ENCODE data around the gene NOX3.

NOX3 gene

GRCh38 chr6:155406801-155407200 lies 48.8 kb downstream of the NOX3 start:
- DNase-seq, result no peak
- intact Hi-C loops (cut with DNase I), result no loop called here

DNA sequence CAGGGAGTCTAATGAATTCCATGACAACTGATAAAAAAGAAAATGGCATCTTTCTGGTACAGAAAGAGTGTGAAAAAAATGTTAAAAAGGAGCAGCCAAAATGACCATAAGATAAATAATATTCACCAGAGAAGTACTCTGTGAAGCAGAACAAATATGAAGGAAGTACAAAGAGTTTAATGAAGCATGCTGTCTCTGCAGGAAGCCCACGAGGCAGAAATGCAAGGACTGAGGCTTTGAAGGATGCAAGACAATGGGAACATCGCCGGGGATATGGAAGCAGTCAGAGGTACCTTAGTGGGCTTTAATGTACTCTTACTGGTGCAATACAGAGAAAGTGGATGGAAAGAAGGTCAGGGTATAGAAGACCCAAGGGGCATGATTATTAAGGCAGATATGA lies 50.7 kb downstream of the NOX3 start:
- intact Hi-C loops (cut with DNase I), result no loop called here

GRCh38 chr6:155402656-155403304 lies 52.9 kb downstream of the NOX3 start:
- no peak for DNase-seq
- intact Hi-C loops (cut with DNase I), result no loop called here

More for the DNA sequence above, 50.7 kb downstream of the NOX3 start:
- DNase-seq, result no peak

GRCh38 chr6:155400654-155400965 lies 55.0 kb downstream of the NOX3 start:
- DNase-seq, result peak in 8 of 10 donors; percentile 13 to 88 (median 52)
- intact Hi-C loops (cut with DNase I), result no loop called here

- DNase-seq, result no peak
- intact Hi-C loops (cut with DNase I), result no loop called here
Observed at GRCh38 chr6:155399745-155400653, 55.6 kb downstream of the NOX3 start.

DNA sequence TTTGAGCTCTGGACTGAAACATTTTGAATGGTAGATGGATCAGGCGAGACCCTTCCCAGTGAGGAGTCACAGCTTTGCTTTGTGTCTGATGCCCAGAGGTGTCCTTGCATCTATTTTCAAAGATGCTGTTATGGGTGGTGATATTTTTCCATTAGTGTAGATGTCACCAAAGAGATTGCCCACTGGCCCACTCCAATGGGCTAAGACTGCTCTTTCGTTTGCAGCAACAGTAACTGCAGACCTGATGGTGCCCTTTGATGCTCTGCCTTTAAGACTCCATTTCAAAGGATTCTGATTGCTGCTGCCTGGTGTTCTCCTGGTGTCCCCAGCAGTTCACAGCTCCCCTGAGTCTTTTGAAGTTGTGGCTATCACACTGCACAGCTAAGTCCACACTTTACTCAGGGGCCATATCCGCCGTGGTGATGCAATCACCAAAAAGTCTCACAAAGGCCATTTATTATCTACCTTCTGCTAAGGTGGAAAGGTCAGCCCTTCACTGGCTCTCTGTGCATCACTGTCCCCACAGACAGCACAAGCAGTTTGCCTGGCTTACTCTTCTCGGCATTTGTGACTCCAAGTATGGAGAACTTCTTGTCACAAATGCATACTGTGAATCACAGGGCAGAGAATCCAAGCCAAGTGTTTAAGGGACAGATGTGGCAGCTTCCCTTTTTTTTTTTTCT lies 56.4 kb downstream of the NOX3 start:
- DNase-seq, result no peak

GRCh38 chr6:155398701-155399061 lies 57.0 kb downstream of the NOX3 start:
- intact Hi-C loops (cut with DNase I), result no loop called here
- no peak for DNase-seq

More for the DNA sequence above, 56.4 kb downstream of the NOX3 start:
- intact Hi-C loops (cut with DNase I), result no loop called here

DNA sequence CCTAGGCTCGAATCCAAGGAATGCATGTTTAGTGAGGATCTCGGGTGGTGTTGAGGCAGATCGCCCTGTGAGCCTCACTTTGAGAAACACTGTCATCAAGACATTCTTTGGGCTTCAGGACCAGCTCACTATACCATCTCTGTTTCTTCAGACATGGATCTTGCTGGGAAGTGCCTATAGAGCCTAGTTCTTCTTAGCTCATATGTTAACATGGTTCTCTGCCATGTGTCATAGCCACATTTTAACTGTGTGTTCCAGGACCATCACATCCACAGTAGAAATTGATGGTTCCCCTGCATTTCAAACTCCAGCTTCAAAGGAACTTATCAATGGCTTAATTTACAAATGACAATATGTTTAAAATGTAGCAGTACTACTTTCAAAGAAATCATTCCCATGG lies 57.4 kb downstream of the NOX3 start:
- no peak for DNase-seq
- intact Hi-C loops (cut with DNase I), result no loop called here

DNA sequence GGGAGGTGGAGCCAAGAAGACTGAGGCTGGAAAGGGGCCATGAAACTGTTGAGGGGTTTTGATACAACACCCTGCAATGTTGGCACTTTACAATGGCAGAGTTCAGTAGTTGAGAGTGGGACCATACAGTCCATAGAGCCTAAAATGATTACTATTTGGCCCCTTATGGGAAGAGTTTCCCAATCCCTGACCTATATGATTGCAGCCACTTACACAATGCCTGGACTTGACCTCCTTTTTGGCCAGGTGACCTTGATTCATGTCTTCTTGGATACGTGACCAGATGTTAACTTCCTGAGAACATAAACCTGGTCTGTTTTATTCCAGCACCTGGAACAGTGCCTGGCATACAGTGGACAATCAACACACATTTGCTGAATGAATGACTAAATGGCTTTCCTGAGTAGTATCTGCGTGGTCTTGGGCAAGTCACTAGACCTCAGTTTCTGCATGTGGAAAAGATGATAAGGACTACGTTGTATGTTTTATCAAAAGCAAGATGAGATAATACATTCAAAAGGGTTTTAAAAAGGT lies 58.4 kb downstream of the NOX3 start:
- DNase-seq, result no peak
- intact Hi-C loops (cut with DNase I), result no loop called here

DNA sequence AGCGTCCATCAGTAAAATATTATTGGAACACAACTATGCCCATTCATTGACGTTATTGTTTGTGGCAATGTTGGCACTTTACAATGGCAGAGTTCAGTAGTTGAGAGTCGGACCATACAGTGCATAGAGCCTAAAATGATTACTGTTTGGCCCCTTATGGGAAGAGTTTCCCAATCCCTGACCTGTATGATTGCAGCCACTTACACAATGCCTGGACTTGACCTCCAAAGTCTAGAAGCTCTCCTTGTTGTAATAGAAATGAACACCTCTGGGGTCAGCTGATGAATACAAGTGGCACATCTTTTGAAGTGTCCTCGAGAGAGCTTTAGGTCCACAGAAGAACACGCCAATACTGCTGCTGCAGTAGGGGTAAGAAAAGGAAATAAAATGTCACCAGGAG lies 59.0 kb downstream of the NOX3 start:
- intact Hi-C loops (cut with DNase I), result no loop called here
- DNase-seq, result no peak

GRCh38 chr6:155395339-155395738 lies 60.3 kb downstream of the NOX3 start:
- intact Hi-C loops (cut with DNase I), result no loop called here
- DNase-seq, result no peak

GRCh38 chr6:155389130-155389529 lies 66.5 kb downstream of the NOX3 start:
- intact Hi-C loops (cut with DNase I), result loop anchor here (10.0 kb wide), 1 partner anchor 146 kb away; no protein-coding TSS in a partner anchor
- no peak for DNase-seq

GRCh38 chr6:155388591-155388990 lies 67.0 kb downstream of the NOX3 start:
- DNase-seq, result no peak
- intact Hi-C loops (cut with DNase I), result loop anchor here (10.0 kb wide), 1 partner anchor 146 kb away; no protein-coding TSS in a partner anchor

DNA sequence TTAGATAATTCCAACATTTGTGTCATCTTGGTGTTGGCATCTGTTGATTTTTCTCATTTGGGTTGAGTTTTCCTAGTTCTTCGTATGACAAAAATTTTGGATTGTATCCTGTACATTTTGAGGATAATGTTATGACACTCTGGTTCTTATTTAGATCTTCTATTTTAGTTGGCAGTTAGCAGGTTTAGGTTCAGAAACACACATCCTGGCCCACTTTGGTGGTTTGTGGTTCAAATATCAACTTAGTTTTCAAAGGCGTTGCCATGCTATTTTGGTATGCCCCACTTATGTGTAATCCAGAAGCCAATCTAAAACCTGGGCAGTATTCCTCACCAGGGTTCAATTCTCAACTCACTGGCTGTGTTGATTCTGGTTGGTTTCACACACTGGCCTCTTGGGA lies 68.2 kb downstream of the NOX3 start:
- intact Hi-C loops (cut with DNase I), result loop anchor here (10.0 kb wide), 1 partner anchor 147 kb away; no protein-coding TSS in a partner anchor
- DNase-seq, result no peak

DNA sequence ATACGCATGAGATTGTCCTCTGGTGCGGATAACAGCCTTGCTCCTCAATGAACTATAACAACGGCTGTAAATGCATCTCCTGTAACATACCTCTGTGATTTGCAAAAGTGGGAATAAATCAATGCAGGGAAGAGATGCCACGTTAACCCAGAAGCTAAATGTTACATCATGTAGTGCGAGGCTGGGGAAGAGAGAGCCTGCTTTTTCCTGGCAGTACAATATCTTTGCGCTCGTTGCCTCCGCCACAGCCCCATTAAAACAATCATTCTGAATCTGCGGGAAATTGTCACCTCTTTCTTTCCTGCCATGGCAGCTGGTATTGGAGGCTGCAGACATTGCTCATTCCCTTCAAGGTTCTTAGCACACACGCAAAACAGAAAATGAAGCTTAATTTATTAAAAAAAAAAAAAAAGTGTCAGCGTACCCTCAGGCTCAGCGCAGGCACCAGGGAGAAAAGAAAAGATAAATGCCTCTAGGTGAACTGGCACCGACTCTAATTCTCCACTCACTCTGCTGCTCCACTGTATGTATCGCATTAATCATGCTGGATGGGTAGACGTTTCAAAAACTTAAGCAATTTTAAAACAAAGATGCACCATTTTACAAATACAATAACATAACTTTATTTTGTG lies 71.2 kb downstream of the NOX3 start:
- DNase-seq, result no peak
- intact Hi-C loops (cut with DNase I), result loop anchor here (10.0 kb wide), 1 partner anchor 150 kb away; no protein-coding TSS in a partner anchor

DNA sequence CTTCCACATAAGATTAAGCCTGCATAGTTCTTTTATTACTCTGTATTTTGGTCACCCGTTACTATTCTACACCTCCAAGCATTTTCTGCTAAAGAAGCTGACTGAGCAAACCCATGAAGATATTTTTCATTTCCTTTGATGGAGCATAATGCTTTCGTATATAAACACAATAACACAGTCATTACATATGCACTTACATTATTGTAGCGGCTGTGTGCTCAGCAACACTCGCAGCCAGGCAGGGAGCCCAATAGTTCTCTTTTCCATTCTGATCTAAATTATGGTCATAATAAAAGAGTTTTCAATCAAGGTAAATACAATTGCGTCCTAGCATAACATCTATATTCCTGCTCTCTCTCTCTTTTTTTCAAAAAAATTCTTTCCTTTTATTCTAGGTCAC lies 71.7 kb downstream of the NOX3 start:
- intact Hi-C loops (cut with DNase I), result loop anchor here (10.0 kb wide), 1 partner anchor 151 kb away; no protein-coding TSS in a partner anchor
- DNase-seq, result no peak

DNA sequence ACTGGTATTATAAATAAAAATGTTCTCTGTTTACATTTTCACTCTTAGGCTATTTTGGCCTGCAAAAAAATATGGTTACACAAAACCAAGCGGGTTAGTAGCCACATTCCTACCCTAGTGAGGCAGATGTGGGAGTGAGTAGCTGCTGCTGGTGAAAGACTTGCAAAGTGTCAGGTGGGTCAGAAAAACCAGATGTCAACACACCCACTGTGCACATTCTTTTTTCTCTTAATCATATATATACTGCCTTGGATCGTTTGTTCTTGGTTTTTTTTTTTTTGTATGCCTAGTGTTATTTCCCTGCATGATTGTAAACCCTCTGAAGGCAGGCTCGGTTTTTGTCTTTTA lies 73.3 kb downstream of the NOX3 start:
- DNase-seq, result no peak
- intact Hi-C loops (cut with DNase I), result loop anchor here (10.0 kb wide), 1 partner anchor 152 kb away; no protein-coding TSS in a partner anchor

- intact Hi-C loops (cut with DNase I), result loop anchor here (10.0 kb wide), 1 partner anchor 153 kb away; no protein-coding TSS in a partner anchor
- no peak for DNase-seq
Observed at GRCh38 chr6:155381673-155382337, 73.8 kb downstream of the NOX3 start.

GRCh38 chr6:155380666-155381332 lies 74.8 kb downstream of the NOX3 start:
- intact Hi-C loops (cut with DNase I), result loop anchor here (10.0 kb wide), 1 partner anchor 154 kb away; no protein-coding TSS in a partner anchor
- peak in 3 of 10 donors; percentile 8 to 55 (median 10) for DNase-seq

Measured in posterior cingulate gyrus (tissue), 11 donors.